Left cardiac atrium (tissue), 4 donors: ENCODE measurements around the gene NHEJ1. TPM values are rescaled to one million over a fixed set of nuclear protein-coding genes. Genes with fewer than 3 reads are reported as not detected.

Experiments
- ATAC-seq, 2 donors: fragments of 200-7000 bp; cut with Tn5 transposase; one replicate each; pipeline ENCODE4 v1.9.1; 2020; ENCODE audit warnings: mild to moderate bottlenecking in 2 of 2, moderate library complexity in 2 of 2
- DNase-seq: peaks from one replicate; pipeline ENCODE4 v3.0.0-alpha.2; 2020
- intact Hi-C, 2 donors: fragments of 100-400 bp; cut with DNase I; formaldehyde crosslinking; loops; one replicate each; pipeline versions ENCODE4 v1.14.1 to v1.15.1; 2022 to 2023
- microRNA-seq, 2 donors: library from miRNA; unstranded; fragments of <30 nt; microRNA quantifications; one replicate each; pipeline ENCODE4 v1.2.0, GENCODE V29; 2020
- total RNA-seq, 2 donors: library from RNA; stranded (reverse); fragmentation: NEBNext Ultra II Directional; extraction: Animal tissue kit (Norgen Biotek cat#: 25700); gene quantifications; one replicate each; pipeline ENCODE4 v1.2.1, GENCODE V29; 2021
- donor health status: DM: no; HTN: yes; CAD: no.
- donor health status: DM: no; HTN: yes; CAD: no; lungs with severe emphysema.
- donor health status: DM: yes; HTN: yes; CAD: no.
- donor health status: Dilated cardiomyopathy.

The NHEJ1 gene
- total RNA-seq, 2 donors from 2014 or later = 4.7 to 6.9 TPM

GRCh38 chr2:219028141-219028540 is 132.5 kb downstream of the NHEJ1 start:
- DNase-seq = no peak
- intact Hi-C loops = loop anchor here (10.0 kb wide), 1 partner anchor 127 kb away; no protein-coding TSS in a partner anchor
- no peak for ATAC-seq

GRCh38 chr2:219027511-219028055 is 133.0 kb downstream of the NHEJ1 start:
- no peak for ATAC-seq
- intact Hi-C loops = loop anchor here (10.0 kb wide), 1 partner anchor 127 kb away; no protein-coding TSS in a partner anchor
- no peak for DNase-seq

GRCh38 chr2:219026946-219027345 is 133.7 kb downstream of the NHEJ1 start:
- no peak for ATAC-seq
- DNase-seq = no peak
- intact Hi-C loops = loop anchor here (10.0 kb wide), 1 partner anchor 128 kb away; no protein-coding TSS in a partner anchor

GRCh38 chr2:219025637-219026585 is 134.7 kb downstream of the NHEJ1 start:
- intact Hi-C loops = loop anchor here (10.0 kb wide), 1 partner anchor 129 kb away; no protein-coding TSS in a partner anchor
- DNase-seq = no peak
- no peak for ATAC-seq

Small RNAs within 50 kb of the gene (microRNA-seq; reads per million reads assigned to microRNA genes)
- gene MIR3131 = 0 reads per million in 2 donors

Other genes with a start within 250 kb of the NHEJ1 start
- gene CDK5R2, start 201.1 kb downstream of the NHEJ1 start, total RNA-seq = not detected
- gene FEV, start 175.6 kb downstream of the NHEJ1 start, total RNA-seq = not detected
- gene CRYBA2, start 167.4 kb downstream of the NHEJ1 start, total RNA-seq = not detected
- gene CFAP65, start 119.3 kb downstream of the NHEJ1 start, total RNA-seq = not detected
- gene IHH, start 99.9 kb downstream of the NHEJ1 start, total RNA-seq = not detected
- gene SLC23A3, start 9.2 kb upstream of the NHEJ1 start, total RNA-seq = under 1 TPM; 0.47 to 0.50 TPM
- gene CNPPD1, start 16.1 kb upstream of the NHEJ1 start, total RNA-seq = 10 to 100 TPM; 46.9 to 56.9 TPM
- gene RETREG2, start 17.5 kb upstream of the NHEJ1 start, total RNA-seq = 10 to 100 TPM; 43.4 to 46.0 TPM
- 10 to 100 TPM; 21.2 to 26.5 TPM for gene ZFAND2B, start 46.0 kb upstream of the NHEJ1 start, total RNA-seq
- gene ABCB6, start 58.1 kb upstream of the NHEJ1 start, total RNA-seq = 10 to 100 TPM; 14.2 to 23.0 TPM
- 10 to 100 TPM; 69.0 to 74.4 TPM for gene ATG9A, start 68.8 kb upstream of the NHEJ1 start, total RNA-seq
- gene ANKZF1, start 69.0 kb upstream of the NHEJ1 start, total RNA-seq = 10 to 100 TPM; 16.0 to 20.3 TPM
- 1 to 10 TPM; 4.7 to 4.9 TPM for gene GLB1L, start 84.6 kb upstream of the NHEJ1 start, total RNA-seq
- 10 to 100 TPM; 15.6 to 17.4 TPM for gene STK16, start 84.7 kb upstream of the NHEJ1 start, total RNA-seq
- not detected for gene TUBA4B, start 92.4 kb upstream of the NHEJ1 start, total RNA-seq
- 10 to 100 TPM; 42.1 to 72.9 TPM for gene TUBA4A, start 93.1 kb upstream of the NHEJ1 start, total RNA-seq
- 10 to 100 TPM; 43.7 to 63.6 TPM for gene DNAJB2, start 118.6 kb upstream of the NHEJ1 start, total RNA-seq
- gene PTPRN, start 148.6 kb upstream of the NHEJ1 start, total RNA-seq = not detected
- not detected for gene RESP18, start 171.9 kb upstream of the NHEJ1 start, total RNA-seq
- gene DNPEP, start 227.1 kb upstream of the NHEJ1 start, total RNA-seq = 10 to 100 TPM; 52.6 to 70.5 TPM